Activated T-helper 2 cell treated with anti-CD3 and anti-CD28 coated beads, Interferon-gamma antibody, Interleukin-2, Interleukin-4, amounts not matched to agents 10 μg/mL and 5 μg/mL and 100 μg/mL, durations not matched to agents 14 hours and 24 hours and 36 hours (primary cell): ENCODE data around the gene EMSY. TPM values are rescaled to one million over a fixed set of nuclear protein-coding genes. Genes with fewer than 3 reads are reported as not detected.

ENCODE experiments used
- DNase-seq: peaks from one replicate; pipeline ENCODE4 v3.0.0; 2021; ENCODE audit warnings: low spot score
- H3K27ac Mint-ChIP-seq: one replicate; pipeline ENCODE4 v1.8.0; 2021; ENCODE audit warnings: mixed read lengths
- H3K27me3 Mint-ChIP-seq: one replicate; pipeline ENCODE4 v1.8.0; 2021; ENCODE audit warnings: low read depth, mixed read lengths
- H3K36me3 Mint-ChIP-seq: one replicate; pipeline ENCODE4 v1.8.0; 2021; ENCODE audit warnings: low read depth, mixed read lengths
- H3K4me1 Mint-ChIP-seq: one replicate; pipeline ENCODE4 v1.8.0; 2021; ENCODE audit warnings: low read depth, mixed read lengths
- H3K4me3 Mint-ChIP-seq: one replicate; pipeline ENCODE4 v1.8.0; 2021; ENCODE audit warnings: low read depth, mild to moderate bottlenecking, moderate library complexity, mixed read lengths
- H3K9me3 Mint-ChIP-seq: one replicate; pipeline ENCODE4 v1.8.0; 2021; ENCODE audit warnings: mixed read lengths
- intact Hi-C: fragments of 100-400 bp; cut with micrococcal nuclease; formaldehyde crosslinking; loops from one replicate; pipeline ENCODE4 v1.15.1; 2023
- total RNA-seq: library from RNA; stranded (reverse); gene quantifications from 2 replicates; pipeline ENCODE4 v1.2.3, GENCODE V29; 2022

Gene EMSY
- total RNA-seq, 1 donor from 2014 or later, result 31.5 TPM

GRCh38 chr11:76512851-76513653, 68.2 kb downstream of the EMSY start:
- Mint-ChIP-seq H3K9me3 (no peaks in the 10 kb centered on the region), H3K4me1 (no peaks in the 10 kb centered on the region), H3K27me3 (no peaks in the 10 kb centered on the region), H3K36me3 (peaks cover 16% of the 10 kb centered on the region), H3K4me3 (no peak overlapping the region), H3K27ac (no peak overlapping the region)
- no peak for DNase-seq
- intact Hi-C loops, result loop anchor here (5.0 kb wide), 1 partner anchor 306 kb away; the partner anchor contains the start of gene WNT11

GRCh38 chr11:76513654-76514034, 68.8 kb downstream of the EMSY start:
- intact Hi-C loops, result loop anchor here (5.0 kb wide), 1 partner anchor 306 kb away; the partner anchor contains the start of gene WNT11
- Mint-ChIP-seq H3K4me3 (no peak overlapping the region), H3K27me3 (no peaks in the 10 kb centered on the region), H3K9me3 (no peaks in the 10 kb centered on the region), H3K36me3 (peaks cover 15% of the 10 kb centered on the region), H3K27ac (no peak overlapping the region), H3K4me1 (no peaks in the 10 kb centered on the region)
- no peak for DNase-seq

- H3K9me3 Mint-ChIP-seq, result no peaks in the 10 kb centered on the region
- no peaks in the 10 kb centered on the region for H3K4me1 Mint-ChIP-seq
- intact Hi-C loops, result no loop called here
- no peak overlapping the region for H3K27ac Mint-ChIP-seq
- no peak for DNase-seq
- H3K4me3 Mint-ChIP-seq, result no peak overlapping the region
- peaks cover 12% of the 10 kb centered on the region for H3K36me3 Mint-ChIP-seq
- no peaks in the 10 kb centered on the region for H3K27me3 Mint-ChIP-seq
Measured at GRCh38 chr11:76515494-76515893, 70.7 kb downstream of the EMSY start.

- Mint-ChIP-seq H3K27ac (no peak overlapping the region), H3K27me3 (no peaks in the 10 kb centered on the region), H3K4me1 (peaks cover 12% of the 10 kb centered on the region), H3K9me3 (no peaks in the 10 kb centered on the region), H3K36me3 (peaks cover 25% of the 10 kb centered on the region), H3K4me3 (no peak overlapping the region)
- intact Hi-C loops, result no loop called here
- DNase-seq, result no peak
Measured at GRCh38 chr11:76523147-76523546, 78.3 kb downstream of the EMSY start.

GRCh38 chr11:76523786-76524436, 79.1 kb downstream of the EMSY start:
- no peaks in the 10 kb centered on the region for H3K27me3 Mint-ChIP-seq
- H3K4me1 Mint-ChIP-seq, result peaks cover 12% of the 10 kb centered on the region
- intact Hi-C loops, result no loop called here
- DNase-seq, result no peak
- H3K9me3 Mint-ChIP-seq, result no peaks in the 10 kb centered on the region
- H3K27ac Mint-ChIP-seq, result no peak overlapping the region
- H3K36me3 Mint-ChIP-seq, result peaks cover 33% of the 10 kb centered on the region
- H3K4me3 Mint-ChIP-seq, result no peak overlapping the region

GRCh38 chr11:76524461-76524860, 79.6 kb downstream of the EMSY start:
- no peaks in the 10 kb centered on the region for H3K9me3 Mint-ChIP-seq
- H3K27me3 Mint-ChIP-seq, result no peaks in the 10 kb centered on the region
- H3K4me1 Mint-ChIP-seq, result peaks cover 12% of the 10 kb centered on the region
- DNase-seq, result no peak
- H3K4me3 Mint-ChIP-seq, result no peak overlapping the region
- intact Hi-C loops, result no loop called here
- peaks cover 38% of the 10 kb centered on the region for H3K36me3 Mint-ChIP-seq
- H3K27ac Mint-ChIP-seq, result no peak overlapping the region

- Mint-ChIP-seq H3K9me3 (no peaks in the 10 kb centered on the region), H3K4me1 (peaks cover 12% of the 10 kb centered on the region), H3K4me3 (no peak overlapping the region), H3K27ac (no peak overlapping the region), H3K36me3 (peaks cover 41% of the 10 kb centered on the region), H3K27me3 (no peaks in the 10 kb centered on the region)
- intact Hi-C loops, result no loop called here
- DNase-seq, result no peak
Measured at GRCh38 chr11:76524919-76525318, 80.1 kb downstream of the EMSY start.

GRCh38 chr11:76526878-76527277, 82.1 kb downstream of the EMSY start:
- intact Hi-C loops, result no loop called here
- DNase-seq, result no peak
- peaks cover 53% of the 10 kb centered on the region for H3K36me3 Mint-ChIP-seq

GRCh38 chr11:76542436-76542835, 97.6 kb downstream of the EMSY start:
- intact Hi-C loops, result no loop called here
- peaks cover 66% of the 10 kb centered on the region for H3K36me3 Mint-ChIP-seq
- H3K27me3 Mint-ChIP-seq, result no peaks in the 10 kb centered on the region
- H3K4me3 Mint-ChIP-seq, result no peak overlapping the region
- no peak for DNase-seq
- peaks cover 19% of the 10 kb centered on the region for H3K4me1 Mint-ChIP-seq
- H3K27ac Mint-ChIP-seq, result no peak overlapping the region
- H3K9me3 Mint-ChIP-seq, result no peaks in the 10 kb centered on the region

More at GRCh38 chr11:76526878-76527277, 82.1 kb downstream of the EMSY start:
- no peak overlapping the region for H3K27ac Mint-ChIP-seq
- no peaks in the 10 kb centered on the region for H3K9me3 Mint-ChIP-seq
- peaks cover 9% of the 10 kb centered on the region for H3K4me1 Mint-ChIP-seq
- H3K27me3 Mint-ChIP-seq, result no peaks in the 10 kb centered on the region
- H3K4me3 Mint-ChIP-seq, result no peak overlapping the region

GRCh38 chr11:76543006-76543703, 98.3 kb downstream of the EMSY start:
- H3K27ac Mint-ChIP-seq, result no peak overlapping the region
- no peak for DNase-seq
- intact Hi-C loops, result no loop called here
- no peak overlapping the region for H3K4me3 Mint-ChIP-seq
- peaks cover 60% of the 10 kb centered on the region for H3K36me3 Mint-ChIP-seq
- H3K9me3 Mint-ChIP-seq, result no peaks in the 10 kb centered on the region
- H3K4me1 Mint-ChIP-seq, result peaks cover 19% of the 10 kb centered on the region
- H3K27me3 Mint-ChIP-seq, result no peaks in the 10 kb centered on the region

GRCh38 chr11:76550781-76551180, 106.0 kb downstream of the EMSY start:
- intact Hi-C loops, result loop anchor here (1.0 to 5.0 kb wide), 2 partner anchors 42 to 130 kb away; no protein-coding TSS in a partner anchor
- Mint-ChIP-seq H3K4me1 (peaks cover 14% of the 10 kb centered on the region), H3K36me3 (peaks cover 26% of the 10 kb centered on the region), H3K27ac (no peak overlapping the region), H3K27me3 (no peaks in the 10 kb centered on the region), H3K9me3 (no peaks in the 10 kb centered on the region), H3K4me3 (no peak overlapping the region)
- no peak for DNase-seq

- H3K27ac Mint-ChIP-seq, result no peak overlapping the region
- intact Hi-C loops, result loop anchor here (1.0 to 5.0 kb wide), 2 partner anchors 41 to 129 kb away; no protein-coding TSS in a partner anchor
- H3K4me1 Mint-ChIP-seq, result peaks cover 7% of the 10 kb centered on the region
- H3K9me3 Mint-ChIP-seq, result no peaks in the 10 kb centered on the region
- no peak for DNase-seq
- no peaks in the 10 kb centered on the region for H3K27me3 Mint-ChIP-seq
- H3K36me3 Mint-ChIP-seq, result peaks cover 20% of the 10 kb centered on the region
- H3K4me3 Mint-ChIP-seq, result no peak overlapping the region
Measured at GRCh38 chr11:76551400-76551799, 106.6 kb downstream of the EMSY start.
